KMS-11 (cell line): ENCODE measurements around the gene SULT1B1.

Experiments
- H2AFZ ChIP-seq: fragments of 200-600 bp; sonication (generic); 2 replicates; pipeline ENCODE4 v1.6.1; 2016; ENCODE audit warnings: antibody characterized with exemption, mixed run types, low read depth
- H3K27ac ChIP-seq: fragments of 200-600 bp; sonication (generic); 2 replicates; pipeline ENCODE4 v1.6.1; 2016; ENCODE audit warnings: mild to moderate bottlenecking, mixed run types
- H3K27me3 ChIP-seq: fragments of 200-600 bp; sonication (generic); 2 replicates; pipeline ENCODE4 v1.6.1; 2017; ENCODE audit warnings: mild to moderate bottlenecking, low read depth, mixed run types, moderate library complexity; ENCODE audit not compliant: insufficient read depth
- H3K36me3 ChIP-seq: fragments of 200-600 bp; sonication (generic); 2 replicates; pipeline ENCODE4 v1.6.1; 2017; ENCODE audit warnings: mild to moderate bottlenecking, mixed run types; ENCODE audit not compliant: insufficient read depth
- H3K4me1 ChIP-seq: fragments of 200-600 bp; sonication (generic); 2 replicates; pipeline ENCODE4 v1.6.1; 2016; ENCODE audit warnings: mild to moderate bottlenecking, low read depth, mixed run types; ENCODE audit not compliant: poor library complexity, severe bottlenecking
- H3K4me2 ChIP-seq: fragments of 200-600 bp; sonication (generic); 2 replicates; pipeline ENCODE4 v1.7.0; 2016; ENCODE audit warnings: mild to moderate bottlenecking, mixed run types
- H3K4me3 ChIP-seq: fragments of 200-600 bp; sonication (generic); IDR thresholded peaks from 2 replicates; pipeline ENCODE4 v1.6.1; 2017; ENCODE audit warnings: low read depth, low read length, mixed read lengths; ENCODE audit not compliant: insufficient read depth
- H3K79me2 ChIP-seq: fragments of 200-600 bp; sonication (generic); 2 replicates; pipeline ENCODE4 v1.6.1; 2016; ENCODE audit warnings: low read depth, mixed run types; ENCODE audit not compliant: insufficient read depth
- H3K9ac ChIP-seq: fragments of 200-600 bp; sonication (generic); 2 replicates; pipeline ENCODE4 v1.6.1; 2016; ENCODE audit warnings: mild to moderate bottlenecking, mixed run types
- H4K20me1 ChIP-seq: fragments of 200-600 bp; sonication (generic); 2 replicates; pipeline ENCODE4 v1.6.1; 2016; ENCODE audit warnings: mild to moderate bottlenecking, mixed run types; ENCODE audit not compliant: insufficient read depth
- CTCF ChIP-seq: fragments of 200-600 bp; sonication (generic); conservative IDR thresholded peaks from 2 replicates; pipeline ENCODE4 v1.6.1; 2017; ENCODE audit warnings: low read depth, mild to moderate bottlenecking, antibody characterized with exemption, low read length, moderate library complexity, mixed read lengths

Gene SULT1B1

GRCh38 chr4:69781458-69782418, 21.3 kb upstream of the SULT1B1 start:
- no peaks in the 10 kb centered on the region for H3K36me3 ChIP-seq
- no peaks in the 10 kb centered on the region for H3K4me1 ChIP-seq
- no peak overlapping the region for H2AFZ ChIP-seq
- H3K4me2 ChIP-seq = no peak overlapping the region
- H3K27me3 ChIP-seq = no peaks in the 10 kb centered on the region
- H4K20me1 ChIP-seq = no peaks in the 10 kb centered on the region
- no peaks in the 10 kb centered on the region for H3K79me2 ChIP-seq
- TF ChIP-seq CTCF = no peak
- no peak overlapping the region for H3K27ac ChIP-seq
- no peak overlapping the region for H3K4me3 ChIP-seq
- no peak overlapping the region for H3K9ac ChIP-seq

- Histone ChIP-seq H3K4me1 (no peaks in the 10 kb centered on the region), H4K20me1 (no peaks in the 10 kb centered on the region), H3K27me3 (no peaks in the 10 kb centered on the region), H3K4me2 (no peak overlapping the region), H3K79me2 (no peaks in the 10 kb centered on the region), H3K36me3 (no peaks in the 10 kb centered on the region), H3K27ac (no peak overlapping the region), H2AFZ (no peak overlapping the region), H3K9ac (no peak overlapping the region), H3K4me3 (no peak overlapping the region)
- no peak for TF ChIP-seq CTCF
These were observed 19.7 kb upstream of the SULT1B1 start for GRCh38 chr4:69780141-69780540.

- Histone ChIP-seq H3K4me3 (no peak overlapping the region), H3K36me3 (no peaks in the 10 kb centered on the region), H3K79me2 (no peaks in the 10 kb centered on the region), H4K20me1 (no peaks in the 10 kb centered on the region), H2AFZ (no peak overlapping the region), H3K27ac (no peak overlapping the region), H3K27me3 (no peaks in the 10 kb centered on the region), H3K4me1 (no peaks in the 10 kb centered on the region), H3K4me2 (no peak overlapping the region), H3K9ac (no peak overlapping the region)
- TF ChIP-seq CTCF = no peak
These were observed 16.3 kb upstream of the SULT1B1 start for GRCh38 chr4:69776696-69777095.

- no peak overlapping the region for H3K27ac ChIP-seq
- no peak overlapping the region for H2AFZ ChIP-seq
- H3K4me3 ChIP-seq = no peak overlapping the region
- H3K4me1 ChIP-seq = no peaks in the 10 kb centered on the region
- no peak for TF ChIP-seq CTCF
- H3K27me3 ChIP-seq = no peaks in the 10 kb centered on the region
- no peak overlapping the region for H3K9ac ChIP-seq
- H3K36me3 ChIP-seq = no peaks in the 10 kb centered on the region
- no peak overlapping the region for H3K4me2 ChIP-seq
- H4K20me1 ChIP-seq = no peaks in the 10 kb centered on the region
- H3K79me2 ChIP-seq = no peaks in the 10 kb centered on the region
These were observed 15.0 kb upstream of the SULT1B1 start for GRCh38 chr4:69775321-69775867.
